ENCODE measurements around the gene TRIM46.
"Not testable (repeated sequence)": the region's sequence is repeated elsewhere in the genome, so short reads cannot be mapped to it uniquely, and the experiment has no call there.

TRIM46 gene

GRCh38 chr1:155227261-155228095 is 53.8 kb downstream of the TRIM46 start:
- peak; percentile 97 for DNase-seq (ENCODE audit: low read depth, low spot score)

GRCh38 chr1:155228096-155228427 is 54.4 kb downstream of the TRIM46 start:
- no peak for DNase-seq (ENCODE audit: low read depth, low spot score)

GRCh38 chr1:155231302-155231701 is 57.7 kb downstream of the TRIM46 start:
- DNase-seq (ENCODE audit: low read depth, low spot score): not testable (repeated sequence)

GRCh38 chr1:155232001-155232978 is 58.6 kb downstream of the TRIM46 start:
- DNase-seq (ENCODE audit: low read depth, low spot score): not testable (repeated sequence)

GRCh38 chr1:155233502-155233901 is 59.9 kb downstream of the TRIM46 start:
- DNase-seq (ENCODE audit: low read depth, low spot score): not testable (repeated sequence)

All from activated CD4-positive, CD25-positive, alpha-beta regulatory T cell treated with anti-CD3 and anti-CD28 coated beads, Interleukin-2, amount 50 U/mL, for 16 hours (primary cell).